Activated T-cell treated with anti-CD3 and anti-CD28 coated beads for 1 hour (primary cell): ENCODE measurements around the gene C1R.
"Not testable (repeated sequence)": the region's sequence is repeated elsewhere in the genome, so short reads cannot be mapped to it uniquely, and the experiment has no call there.

Experiments
- DNase-seq: peaks from one replicate; pipeline ENCODE4 v3.0.0-alpha.2; 2020; ENCODE audit warnings: low read depth

The C1R gene

DNA sequence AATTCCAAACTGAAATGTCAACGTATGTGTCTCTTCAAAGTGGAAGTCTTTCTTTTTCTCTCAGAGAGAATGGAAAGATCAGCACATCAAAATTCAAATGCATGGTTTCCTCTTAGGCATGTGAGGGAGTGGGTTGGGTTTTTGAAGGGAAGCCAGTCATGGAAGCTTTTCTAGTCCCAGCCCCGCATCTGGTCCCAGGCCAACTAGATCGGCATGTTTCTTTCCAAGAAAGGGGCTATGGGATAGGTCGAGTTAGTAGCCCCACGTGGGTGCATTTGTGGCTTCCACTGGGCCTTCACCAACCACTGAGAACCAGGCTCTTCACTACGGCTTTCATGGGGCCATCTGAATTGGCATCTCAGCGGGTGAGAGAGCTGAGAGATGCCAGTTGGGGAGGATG is 25.1 kb downstream of the C1R start:
- no peak for DNase-seq

DNA sequence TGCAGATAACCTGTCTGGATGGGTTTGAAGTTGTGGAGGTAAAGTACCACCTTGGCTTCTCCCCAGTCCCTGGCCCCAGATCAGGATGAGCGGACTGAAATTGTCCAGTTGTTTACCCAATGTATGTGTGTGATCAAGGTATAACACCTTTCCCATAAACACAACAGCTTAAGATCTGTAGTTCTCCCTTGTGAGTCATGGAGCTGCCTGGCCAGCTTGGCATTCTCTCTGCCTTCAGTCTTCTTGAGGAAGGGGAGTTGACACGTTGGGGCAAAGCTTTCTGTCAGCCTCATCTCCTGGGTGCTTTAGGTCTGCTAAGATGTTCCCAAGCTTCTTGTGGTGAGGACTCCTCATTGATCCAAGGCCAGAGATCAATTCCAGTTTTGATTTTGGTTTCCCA is 25.6 kb downstream of the C1R start:
- DNase-seq: no peak

- DNase-seq: no peak
Observed at GRCh38 chr12:7065073-7065623, 27.1 kb downstream of the C1R start.

- no peak for DNase-seq
Observed at GRCh38 chr12:7064516-7064915, 27.7 kb downstream of the C1R start.

DNA sequence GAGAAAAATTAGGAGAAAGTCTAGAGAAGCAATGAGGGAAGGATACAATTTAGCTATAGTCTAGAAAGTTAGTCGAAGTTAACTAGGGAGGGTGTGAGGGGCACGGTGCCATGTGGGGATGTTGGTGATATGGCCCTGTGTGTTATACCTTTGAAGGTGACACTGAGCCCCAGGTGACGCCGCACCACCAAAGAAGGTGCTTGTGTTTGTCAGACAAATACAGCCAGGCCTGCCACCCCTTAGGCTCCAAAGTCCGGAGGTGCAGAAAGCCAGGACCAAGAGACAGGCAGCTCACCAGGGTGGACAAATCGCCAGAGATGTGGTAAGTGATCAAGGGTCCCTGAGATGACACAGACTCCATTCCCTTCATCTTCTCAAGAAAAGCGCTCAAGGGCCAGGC is 30.6 kb downstream of the C1R start:
- no peak for DNase-seq

GRCh38 chr12:7061138-7061537 is 31.1 kb downstream of the C1R start:
- DNase-seq: no peak

DNA sequence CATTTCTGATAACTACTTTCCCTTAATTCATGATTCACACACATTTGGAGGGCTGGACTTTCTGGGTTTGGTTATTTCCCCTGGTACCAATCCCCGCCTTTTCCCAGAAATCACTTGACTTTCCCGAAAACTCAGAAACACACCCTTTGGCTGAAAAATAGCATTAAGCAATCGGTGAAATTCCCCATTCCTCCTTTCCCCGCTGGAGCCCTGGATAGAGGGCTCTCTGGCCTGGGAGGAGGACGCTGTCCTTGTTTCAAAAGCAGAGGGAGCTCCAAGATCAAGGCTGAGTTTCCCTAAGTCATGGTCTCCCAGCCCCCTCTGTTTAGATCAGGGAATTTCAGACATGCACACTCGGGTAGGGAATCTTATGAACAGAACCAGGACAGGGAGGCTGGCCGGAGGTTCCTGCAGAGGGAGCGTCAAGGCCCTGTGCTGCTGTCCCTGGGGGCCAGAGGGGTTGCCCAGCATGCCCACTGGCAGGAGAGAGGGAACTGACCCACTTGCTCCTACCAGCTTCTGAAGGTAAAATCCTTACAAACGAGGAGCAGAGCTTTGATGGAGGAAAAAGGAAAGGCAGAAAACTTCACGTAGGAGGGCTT is 31.8 kb downstream of the C1R start, which contains the start of gene C1S:
C1S (plus strand) TSS at position 366 of the 602 bp plus-strand sequence. CDS start 1,195 bp downstream, outside the sequence.
- no peak for DNase-seq

- no peak for DNase-seq
Observed at GRCh38 chr12:7059780-7060179, 32.5 kb downstream of the C1R start.

- no peak for DNase-seq
Observed at GRCh38 chr12:7058850-7059395, 33.3 kb downstream of the C1R start.

- no peak for DNase-seq
Observed at GRCh38 chr12:7058163-7058845, 33.9 kb downstream of the C1R start.

- DNase-seq: not testable (repeated sequence)
Observed at GRCh38 chr12:7055736-7056135, 36.5 kb downstream of the C1R start.

DNA sequence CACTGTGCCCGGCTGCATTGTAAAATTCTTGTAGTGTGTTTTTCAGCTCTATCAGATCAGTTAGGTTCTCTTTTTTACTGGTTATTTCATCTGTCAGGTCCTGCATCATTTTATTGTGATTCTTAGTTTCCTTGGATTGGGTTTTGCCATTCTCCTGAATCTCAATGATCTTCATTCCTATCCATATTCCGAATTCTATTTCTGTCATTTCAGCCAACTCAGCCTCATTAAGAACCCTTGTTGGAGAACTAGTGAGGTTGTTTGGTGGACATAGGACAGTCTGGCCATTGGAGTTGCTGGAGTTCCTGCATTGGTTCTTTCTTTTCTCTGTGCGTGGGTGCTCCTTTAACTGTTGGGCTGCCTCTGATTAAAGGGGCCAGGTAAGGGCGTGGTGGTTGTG is 37.3 kb downstream of the C1R start:
- DNase-seq: no peak

DNA sequence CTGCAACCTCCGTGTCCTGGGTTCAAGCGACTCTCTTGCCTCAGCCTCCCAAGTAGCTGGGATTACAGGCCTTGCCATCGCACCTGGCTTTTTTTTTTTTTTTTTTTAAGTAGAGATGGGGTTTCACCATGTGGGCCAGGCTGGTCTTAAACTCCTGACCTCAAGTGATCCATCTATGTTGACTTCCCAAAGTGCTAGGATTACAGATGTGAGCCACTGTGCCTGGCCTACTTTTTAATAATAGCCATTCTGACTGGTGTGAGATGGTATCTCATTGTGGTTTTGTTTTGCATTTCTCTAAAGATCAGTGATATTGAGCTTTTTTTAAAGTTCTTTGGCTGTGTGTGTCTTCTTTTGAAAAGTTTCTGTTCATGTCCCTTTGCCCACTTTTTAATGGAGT is 42.3 kb downstream of the C1R start:
- DNase-seq: not testable (repeated sequence)

DNA sequence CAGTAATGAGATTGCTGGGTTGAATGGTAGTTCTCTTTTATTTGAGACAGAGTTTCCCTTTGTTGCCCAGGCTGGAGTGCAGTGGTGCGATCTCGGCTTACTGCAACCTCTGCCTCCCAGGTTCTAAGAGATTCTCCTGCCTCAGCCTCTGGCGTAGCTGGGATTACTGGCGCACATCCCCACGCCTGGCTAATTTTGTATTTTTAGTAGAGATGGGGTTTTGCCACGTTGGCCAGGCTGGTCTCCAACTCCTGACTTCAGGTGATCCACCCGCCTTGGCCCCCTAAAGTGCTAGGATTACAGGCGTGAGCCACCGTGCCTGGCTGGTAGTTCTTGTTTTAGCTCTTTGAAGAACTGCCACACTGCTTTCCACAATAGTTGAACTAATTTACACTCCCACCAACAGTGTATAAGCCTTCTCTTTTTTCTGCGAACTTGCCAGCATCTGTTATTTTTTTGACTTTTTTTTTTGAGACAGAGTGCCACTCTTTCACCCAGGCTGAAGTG is 42.7 kb downstream of the C1R start:
- not testable (repeated sequence) for DNase-seq

DNA sequence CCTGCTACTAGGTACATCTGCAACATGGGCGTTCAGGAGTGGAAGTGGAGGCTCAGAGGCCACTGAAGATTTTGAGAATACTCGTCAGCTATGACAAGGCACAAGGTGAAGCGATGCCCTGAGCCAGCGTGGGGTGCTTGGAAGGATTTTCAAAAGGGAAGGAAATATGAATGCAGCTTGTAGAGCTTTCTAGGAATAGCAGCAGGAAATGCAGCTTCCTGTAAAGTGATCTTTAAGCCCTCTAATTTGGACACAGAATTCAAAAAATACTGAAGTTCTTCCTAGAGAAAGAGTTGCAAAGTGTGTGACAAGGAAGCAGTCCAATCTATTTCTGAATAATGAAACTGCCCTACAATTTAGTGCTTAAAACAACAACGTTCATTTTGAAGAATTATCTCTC is 44.9 kb downstream of the C1R start:
- DNase-seq: no peak

DNA sequence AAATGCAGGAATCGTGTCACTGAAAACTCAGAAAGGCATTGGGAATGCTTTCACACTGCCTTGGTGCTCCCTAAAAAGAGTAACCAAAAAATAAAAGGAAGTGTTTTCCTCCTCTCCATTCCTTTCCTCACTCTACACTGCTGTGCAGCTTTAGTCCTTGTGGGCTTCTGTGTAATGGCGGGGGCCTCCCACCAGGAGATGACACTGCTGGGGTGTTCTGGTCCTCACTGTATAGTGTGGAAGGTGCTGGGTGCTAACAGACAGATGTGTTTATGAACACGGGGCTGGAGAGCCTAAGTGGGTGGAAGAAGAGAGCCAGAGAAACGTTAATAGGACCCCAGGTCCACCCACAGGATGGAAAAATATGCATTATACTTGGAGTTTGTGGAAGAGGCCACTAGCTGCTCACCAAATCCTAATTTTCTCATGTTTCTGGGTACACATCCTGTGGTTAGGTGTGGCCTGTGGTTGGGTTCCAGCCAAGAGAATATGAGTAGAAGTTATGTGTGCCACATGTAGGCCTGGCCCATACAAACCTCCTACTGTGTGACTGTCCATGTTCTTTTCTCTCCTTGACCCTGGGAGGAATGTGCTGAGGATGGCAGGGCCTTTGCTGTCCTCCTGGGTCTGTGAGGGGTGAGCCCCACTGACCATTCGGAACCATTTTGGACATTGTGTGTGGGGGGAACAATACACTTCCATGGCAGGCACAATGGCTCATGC is 45.7 kb downstream of the C1R start:
- DNase-seq: no peak

DNA sequence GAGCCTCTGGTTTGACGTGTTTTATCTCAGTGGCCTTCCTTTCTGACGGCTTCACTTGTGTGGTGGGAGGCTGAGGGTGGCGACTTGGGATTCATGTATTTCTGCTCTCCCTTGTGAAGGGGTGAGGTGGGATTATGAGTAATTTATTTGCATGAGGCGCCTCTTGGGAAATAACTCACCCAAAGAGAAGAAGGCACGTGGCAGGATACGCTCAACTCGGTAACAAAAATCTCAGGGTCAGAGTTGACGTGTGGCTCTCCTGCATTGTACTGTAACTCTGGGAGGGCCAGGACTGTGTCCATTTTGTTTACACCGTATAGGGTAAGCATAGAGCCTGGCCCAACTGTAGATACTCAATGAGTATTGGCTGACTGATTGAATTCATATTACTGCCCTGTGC is 46.3 kb downstream of the C1R start:
- DNase-seq: no peak

GRCh38 chr12:7042842-7043241 is 49.4 kb downstream of the C1R start:
- no peak for DNase-seq

GRCh38 chr12:7039403-7039802 is 52.8 kb downstream of the C1R start:
- DNase-seq: no peak

- DNase-seq: no peak
Observed at GRCh38 chr12:7038591-7038990, 53.7 kb downstream of the C1R start.

GRCh38 chr12:7037411-7037810 is 54.8 kb downstream of the C1R start:
- DNase-seq: not testable (repeated sequence)

GRCh38 chr12:7035463-7035862 is 56.8 kb downstream of the C1R start:
- DNase-seq: no peak
